ENCODE data around the gene BBOF1.
A peak's percentile ranks its signal among the peaks of the same experiment; 100 is the strongest.
"Not testable (repeated sequence)": the region's sequence is repeated elsewhere in the genome, so short reads cannot be mapped to it uniquely, and the experiment has no call there.

The BBOF1 gene

GRCh38 chr14:74111395-74112216, 92.5 kb downstream of the BBOF1 start:
- not testable (repeated sequence) for H3K27ac ChIP-seq
- TF ChIP-seq CTCF (conservative IDR thresholded peaks at IDR 0.05) = peak; percentile 75
